ENCODE measurements around the gene PRPF40B. TPM values are rescaled to one million over a fixed set of nuclear protein-coding genes. Genes with fewer than 3 reads are reported as not detected.

The PRPF40B gene
- total RNA-seq, 1 experiment from 2014 or later = 33.3 TPM

DNA sequence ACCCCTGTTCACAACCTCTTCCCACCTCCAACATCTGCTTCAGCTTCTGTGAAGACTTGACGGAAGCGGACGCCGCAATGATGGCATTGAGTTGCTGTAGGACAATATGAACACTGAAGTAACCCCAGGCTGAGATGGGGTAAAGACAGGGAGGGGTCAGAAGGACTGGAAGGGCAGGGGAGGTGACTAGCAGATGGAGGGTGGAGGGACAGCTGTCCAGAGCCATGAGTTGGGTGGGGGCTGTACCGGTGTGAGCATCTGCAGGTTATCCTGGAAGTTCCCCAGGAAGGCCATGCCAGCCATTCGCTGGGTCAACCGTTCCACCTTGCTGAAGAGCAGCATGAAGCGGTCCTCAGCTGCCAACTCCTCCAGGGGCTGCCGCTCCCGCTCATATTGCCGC lies 26.1 kb downstream of the PRPF40B start:
- Mint-ChIP-seq H3K4me3 (ENCODE audit: unreplicated experiment) (no peak overlapping the region), H3K4me1 (ENCODE audit: low read depth, unreplicated experiment) (peaks cover 7% of the 10 kb centered on the region), H3K36me3 (ENCODE audit: insufficient read depth, unreplicated experiment) (peaks cover 18% of the 10 kb centered on the region), H3K9me3 (ENCODE audit: unreplicated experiment) (no peaks in the 10 kb centered on the region), H3K27ac (ENCODE audit: unreplicated experiment) (no peak overlapping the region), H3K27me3 (ENCODE audit: insufficient read depth, unreplicated experiment) (no peaks in the 10 kb centered on the region)
- H3K36me3 ChIP-seq (ENCODE audit: control insufficient read depth, insufficient read depth, low read length) = no peaks in the 10 kb centered on the region
- peaks cover 16% of the 10 kb centered on the region; the same call in 1 of the 2 replicates for H3K4me1 ChIP-seq
- no peak for DNase-seq
- no peak for TF ChIP-seq CTCF (IDR thresholded peaks at IDR 0.05; ENCODE audit: insufficient read depth in 1 of 2, low read depth in 1 of 2, low read length in 1 of 2, severe bottlenecking in 1 of 2, unreplicated experiment in 1 of 2)
- no peaks in the 10 kb centered on the region for H3K9me3 ChIP-seq
- intact Hi-C loops (cut with micrococcal nuclease; ENCODE audit: unreplicated experiment) = loop anchor here (10.0 kb wide), 1 partner anchor 125 kb away; no protein-coding TSS in a partner anchor
- H3K27me3 ChIP-seq (replicated peaks; ENCODE audit: control insufficient read depth, insufficient read depth, low read length) = no peaks in the 10 kb centered on the region
- ChIA-PET CTCF (interaction anchor here (1.6 kb wide), 1 partner anchor 92 kb away, joined by 9 read pairs; the partner anchor contains the start of gene TMBIM6), POLR2A (no interaction called here)
- no peak overlapping the region for H3K4me3 ChIP-seq (ENCODE audit: low read depth, low read length)
- BruUV-seq (replicated peaks) = no TSS peak

GRCh38 chr12:49649892-49650291 lies 26.5 kb downstream of the PRPF40B start:
- DNase-seq = no peak
- Mint-ChIP-seq H3K4me3 (ENCODE audit: unreplicated experiment) (no peak overlapping the region), H3K4me1 (ENCODE audit: low read depth, unreplicated experiment) (peaks cover 7% of the 10 kb centered on the region), H3K27ac (ENCODE audit: unreplicated experiment) (no peak overlapping the region), H3K27me3 (ENCODE audit: insufficient read depth, unreplicated experiment) (no peaks in the 10 kb centered on the region), H3K36me3 (ENCODE audit: insufficient read depth, unreplicated experiment) (peaks cover 14% of the 10 kb centered on the region), H3K9me3 (ENCODE audit: unreplicated experiment) (no peaks in the 10 kb centered on the region)
- BruUV-seq (replicated peaks) = no TSS peak
- no peak overlapping the region for H3K4me3 ChIP-seq (ENCODE audit: low read depth, low read length)
- CTCF ChIA-PET = no interaction called here
- H3K9me3 ChIP-seq = no peaks in the 10 kb centered on the region
- intact Hi-C loops (cut with micrococcal nuclease; ENCODE audit: unreplicated experiment) = loop anchor here (10.0 kb wide), 1 partner anchor 125 kb away; no protein-coding TSS in a partner anchor
- POLR2A ChIA-PET = no interaction called here
- H3K27me3 ChIP-seq (replicated peaks; ENCODE audit: control insufficient read depth, insufficient read depth, low read length) = no peaks in the 10 kb centered on the region
- no peak for TF ChIP-seq CTCF (IDR thresholded peaks at IDR 0.05; ENCODE audit: insufficient read depth in 1 of 2, low read depth in 1 of 2, low read length in 1 of 2, severe bottlenecking in 1 of 2, unreplicated experiment in 1 of 2)
- H3K36me3 ChIP-seq (ENCODE audit: control insufficient read depth, insufficient read depth, low read length) = no peaks in the 10 kb centered on the region
- peaks cover 16% of the 10 kb centered on the region; the same call in 1 of the 2 replicates for H3K4me1 ChIP-seq

DNA sequence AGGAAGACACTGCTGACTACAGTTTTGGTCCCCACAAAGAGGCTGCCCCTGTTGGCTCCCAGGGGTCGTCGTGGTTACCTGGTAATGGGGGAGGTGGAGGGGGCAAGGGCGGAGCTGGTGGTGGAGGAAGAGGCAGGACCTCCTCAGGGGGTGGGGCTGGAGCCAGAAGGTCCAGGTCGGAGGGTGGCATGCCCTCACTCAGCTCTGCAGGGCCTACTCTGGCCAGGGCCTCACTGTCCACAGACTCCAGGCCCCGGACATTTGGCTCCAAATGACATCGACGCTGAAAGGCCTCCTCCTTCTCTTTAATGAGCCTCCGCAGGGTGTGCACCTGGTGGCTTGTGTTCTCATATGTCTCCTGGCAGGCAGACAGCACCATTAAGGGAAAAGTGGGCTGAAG lies 28.5 kb downstream of the PRPF40B start:
- Mint-ChIP-seq H3K9me3 (ENCODE audit: unreplicated experiment) (no peaks in the 10 kb centered on the region), H3K4me3 (ENCODE audit: unreplicated experiment) (no peak overlapping the region), H3K4me1 (ENCODE audit: low read depth, unreplicated experiment) (peaks cover 7% of the 10 kb centered on the region), H3K27me3 (ENCODE audit: insufficient read depth, unreplicated experiment) (no peaks in the 10 kb centered on the region), H3K27ac (ENCODE audit: unreplicated experiment) (no peak overlapping the region), H3K36me3 (ENCODE audit: insufficient read depth, unreplicated experiment) (peaks cover 5% of the 10 kb centered on the region)
- POLR2A ChIA-PET = no interaction called here
- no peak for TF ChIP-seq CTCF (IDR thresholded peaks at IDR 0.05; ENCODE audit: insufficient read depth in 1 of 2, low read depth in 1 of 2, low read length in 1 of 2, severe bottlenecking in 1 of 2, unreplicated experiment in 1 of 2)
- Histone ChIP-seq H3K9me3 (no peaks in the 10 kb centered on the region), H3K4me3 (ENCODE audit: low read depth, low read length) (no peak overlapping the region), H3K4me1 (peaks cover 16% of the 10 kb centered on the region; the same call in 1 of the 2 replicates), H3K27me3 (replicated peaks; ENCODE audit: control insufficient read depth, insufficient read depth, low read length) (no peaks in the 10 kb centered on the region), H3K36me3 (ENCODE audit: control insufficient read depth, insufficient read depth, low read length) (no peaks in the 10 kb centered on the region)
- intact Hi-C loops (cut with micrococcal nuclease; ENCODE audit: unreplicated experiment) = no loop called here
- CTCF ChIA-PET = no interaction called here
- BruUV-seq (replicated peaks) = no TSS peak
- no peak for DNase-seq
